Measurements from ENCODE around the gene DLX5. TPM values are rescaled to one million over a fixed set of nuclear protein-coding genes. Genes with fewer than 3 reads are reported as not detected.

Gene DLX5
- polyA plus RNA-seq, 1 donor from 2014 or later, result 44.6 TPM

DNA sequence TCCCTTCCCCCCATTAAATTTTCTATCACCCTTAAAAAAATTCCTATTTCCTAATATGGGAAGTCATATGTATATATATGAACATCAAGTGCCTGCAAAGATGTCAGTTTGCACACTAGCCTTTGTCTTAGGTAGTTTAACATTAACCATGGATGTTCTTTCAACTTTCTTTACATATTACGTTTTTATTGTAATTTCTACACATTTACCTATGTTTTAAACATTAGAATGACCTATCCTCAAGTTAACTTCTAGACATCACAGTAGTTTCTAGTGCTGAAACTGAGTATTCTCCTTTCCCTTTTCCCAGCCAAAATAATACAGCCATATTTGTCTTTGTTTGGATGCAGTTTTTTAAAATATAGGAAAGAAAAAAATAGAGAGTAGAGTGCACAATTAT lies 13.5 kb downstream of the DLX5 start:
- Histone ChIP-seq H3K27ac (ENCODE audit: low read length) (peak overlapping the region; percentile 100), H3K27me3 (ENCODE audit: insufficient read depth, low read depth, low read length) (peaks cover 14% of the 10 kb centered on the region), H3K4me3 (ENCODE audit: low read length) (peak overlapping the region; percentile 87), H2AFZ (ENCODE audit: low read depth, low read length) (no peak overlapping the region), H3K9me3 (ENCODE audit: low read length) (no peaks in the 10 kb centered on the region), H3F3A (ENCODE audit: insufficient read depth, low read length, poor library complexity, severe bottlenecking) (peaks cover 15% of the 10 kb centered on the region), H3K9me2 (ENCODE audit: insufficient read depth, low read length) (no peaks in the 10 kb centered on the region), H3K36me3 (ENCODE audit: insufficient read depth, low read length) (peaks cover 11% of the 10 kb centered on the region), H4K20me1 (ENCODE audit: insufficient read depth) (peaks cover 8% of the 10 kb centered on the region), H3K4me2 (ENCODE audit: low read length) (peak overlapping the region; percentile 100), H3K79me2 (replicated peaks; ENCODE audit: insufficient read depth, low read length) (peaks cover 95% of the 10 kb centered on the region), H3K9ac (ENCODE audit: low read length) (peak overlapping the region; percentile 99)
- TF ChIP-seq POLR2AphosphoS5 (IDR thresholded peaks at IDR 0.05), result no peak
- TF ChIP-seq, protein P1, sequence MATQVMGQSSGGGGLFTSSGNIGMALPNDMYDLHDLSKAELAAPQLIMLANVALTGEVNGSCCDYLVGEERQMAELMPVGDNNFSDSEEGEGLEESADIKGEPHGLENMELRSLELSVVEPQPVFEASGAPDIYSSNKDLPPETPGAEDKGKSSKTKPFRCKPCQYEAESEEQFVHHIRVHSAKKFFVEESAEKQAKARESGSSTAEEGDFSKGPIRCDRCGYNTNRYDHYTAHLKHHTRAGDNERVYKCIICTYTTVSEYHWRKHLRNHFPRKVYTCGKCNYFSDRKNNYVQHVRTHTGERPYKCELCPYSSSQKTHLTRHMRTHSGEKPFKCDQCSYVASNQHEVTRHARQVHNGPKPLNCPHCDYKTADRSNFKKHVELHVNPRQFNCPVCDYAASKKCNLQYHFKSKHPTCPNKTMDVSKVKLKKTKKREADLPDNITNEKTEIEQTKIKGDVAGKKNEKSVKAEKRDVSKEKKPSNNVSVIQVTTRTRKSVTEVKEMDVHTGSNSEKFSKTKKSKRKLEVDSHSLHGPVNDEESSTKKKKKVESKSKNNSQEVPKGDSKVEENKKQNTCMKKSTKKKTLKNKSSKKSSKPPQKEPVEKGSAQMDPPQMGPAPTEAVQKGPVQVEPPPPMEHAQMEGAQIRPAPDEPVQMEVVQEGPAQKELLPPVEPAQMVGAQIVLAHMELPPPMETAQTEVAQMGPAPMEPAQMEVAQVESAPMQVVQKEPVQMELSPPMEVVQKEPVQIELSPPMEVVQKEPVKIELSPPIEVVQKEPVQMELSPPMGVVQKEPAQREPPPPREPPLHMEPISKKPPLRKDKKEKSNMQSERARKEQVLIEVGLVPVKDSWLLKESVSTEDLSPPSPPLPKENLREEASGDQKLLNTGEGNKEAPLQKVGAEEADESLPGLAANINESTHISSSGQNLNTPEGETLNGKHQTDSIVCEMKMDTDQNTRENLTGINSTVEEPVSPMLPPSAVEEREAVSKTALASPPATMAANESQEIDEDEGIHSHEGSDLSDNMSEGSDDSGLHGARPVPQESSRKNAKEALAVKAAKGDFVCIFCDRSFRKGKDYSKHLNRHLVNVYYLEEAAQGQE (IDR thresholded peaks at IDR 0.05; ENCODE audit: borderline replicate concordance), result peak; percentile 73
- TF ChIP-seq TAF1 (IDR thresholded peaks at IDR 0.05; ENCODE audit: low read depth), result peak; percentile 14
- TF ChIP-seq, protein P2, sequence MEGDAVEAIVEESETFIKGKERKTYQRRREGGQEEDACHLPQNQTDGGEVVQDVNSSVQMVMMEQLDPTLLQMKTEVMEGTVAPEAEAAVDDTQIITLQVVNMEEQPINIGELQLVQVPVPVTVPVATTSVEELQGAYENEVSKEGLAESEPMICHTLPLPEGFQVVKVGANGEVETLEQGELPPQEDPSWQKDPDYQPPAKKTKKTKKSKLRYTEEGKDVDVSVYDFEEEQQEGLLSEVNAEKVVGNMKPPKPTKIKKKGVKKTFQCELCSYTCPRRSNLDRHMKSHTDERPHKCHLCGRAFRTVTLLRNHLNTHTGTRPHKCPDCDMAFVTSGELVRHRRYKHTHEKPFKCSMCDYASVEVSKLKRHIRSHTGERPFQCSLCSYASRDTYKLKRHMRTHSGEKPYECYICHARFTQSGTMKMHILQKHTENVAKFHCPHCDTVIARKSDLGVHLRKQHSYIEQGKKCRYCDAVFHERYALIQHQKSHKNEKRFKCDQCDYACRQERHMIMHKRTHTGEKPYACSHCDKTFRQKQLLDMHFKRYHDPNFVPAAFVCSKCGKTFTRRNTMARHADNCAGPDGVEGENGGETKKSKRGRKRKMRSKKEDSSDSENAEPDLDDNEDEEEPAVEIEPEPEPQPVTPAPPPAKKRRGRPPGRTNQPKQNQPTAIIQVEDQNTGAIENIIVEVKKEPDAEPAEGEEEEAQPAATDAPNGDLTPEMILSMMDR (IDR thresholded peaks at IDR 0.05; ENCODE audit: poor library complexity, severe bottlenecking), result no peak

DNA sequence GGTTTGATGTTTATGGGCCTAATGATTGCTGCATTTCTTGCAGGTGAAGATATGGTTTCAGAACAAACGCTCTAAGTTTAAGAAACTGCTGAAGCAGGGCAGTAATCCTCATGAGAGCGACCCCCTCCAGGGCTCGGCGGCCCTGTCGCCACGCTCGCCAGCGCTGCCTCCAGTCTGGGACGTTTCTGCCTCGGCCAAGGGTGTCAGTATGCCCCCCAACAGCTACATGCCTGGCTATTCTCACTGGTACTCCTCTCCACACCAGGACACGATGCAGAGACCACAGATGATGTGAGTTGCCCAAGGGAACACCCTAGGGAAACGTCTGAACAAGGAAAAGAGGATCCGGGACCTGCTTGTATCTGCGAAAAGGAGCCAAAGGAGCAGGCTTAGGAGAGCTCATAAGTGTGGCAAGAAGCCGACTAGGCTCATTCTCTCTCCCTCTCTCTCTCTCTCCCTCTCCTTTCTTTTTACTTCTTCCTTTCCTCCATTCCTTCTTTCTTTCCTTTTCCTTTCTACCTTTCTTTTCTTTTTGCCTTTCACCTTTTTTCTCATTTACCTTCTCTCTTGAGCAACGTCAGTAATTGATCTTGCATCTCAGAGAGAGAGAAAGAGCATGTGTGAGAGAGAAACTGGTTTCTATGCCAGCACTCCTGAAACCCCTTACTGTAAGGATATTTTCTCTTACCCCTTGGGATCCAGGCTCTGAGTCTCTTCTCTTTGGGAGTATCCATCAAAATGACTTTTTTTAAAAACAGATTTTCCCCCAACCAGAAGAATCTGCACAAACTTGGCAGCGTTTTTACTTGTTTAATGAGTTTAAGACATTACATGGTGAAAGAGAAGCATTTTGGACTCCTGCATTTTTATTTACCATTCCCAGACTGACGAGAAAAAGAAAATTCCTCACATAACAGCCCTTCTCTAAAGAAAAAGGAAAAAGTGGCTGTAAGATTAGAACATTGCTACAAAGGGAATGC lies 14.6 kb downstream of the DLX5 start:
- H3K4me2 ChIP-seq (ENCODE audit: low read length), result peak overlapping the region; percentile 100
- H3K27me3 ChIP-seq (ENCODE audit: insufficient read depth, low read depth, low read length), result peaks cover 14% of the 10 kb centered on the region
- peaks cover 11% of the 10 kb centered on the region for H3K36me3 ChIP-seq (ENCODE audit: insufficient read depth, low read length)
- peaks cover 86% of the 10 kb centered on the region for H3K79me2 ChIP-seq (replicated peaks; ENCODE audit: insufficient read depth, low read length)
- H3K9me3 ChIP-seq (ENCODE audit: low read length), result no peaks in the 10 kb centered on the region
- TF ChIP-seq, protein P1 (IDR thresholded peaks at IDR 0.05; ENCODE audit: borderline replicate concordance), result peak; percentile 86
- TF ChIP-seq RAD21 (conservative IDR thresholded peaks at IDR 0.05) (no peak), TAF1 (IDR thresholded peaks at IDR 0.05; ENCODE audit: low read depth) (peak; percentile 25)
- H3K4me3 ChIP-seq (ENCODE audit: low read length), result peak overlapping the region; percentile 87
- peak overlapping the region; percentile 100 for H3K27ac ChIP-seq (ENCODE audit: low read length)
- H3F3A ChIP-seq (ENCODE audit: insufficient read depth, low read length, poor library complexity, severe bottlenecking), result peaks cover 10% of the 10 kb centered on the region
- peak overlapping the region; percentile 99 for H3K9ac ChIP-seq (ENCODE audit: low read length)
- no peaks in the 10 kb centered on the region for H3K9me2 ChIP-seq (ENCODE audit: insufficient read depth, low read length)
- no peak overlapping the region for H2AFZ ChIP-seq (ENCODE audit: low read depth, low read length)
- peaks cover 8% of the 10 kb centered on the region for H4K20me1 ChIP-seq (ENCODE audit: insufficient read depth)
